Measurements from ENCODE around the gene RYR2. TPM values are rescaled to one million over a fixed set of nuclear protein-coding genes. Genes with fewer than 3 reads are reported as not detected.

Gene RYR2
- total RNA-seq, 3 donors from 2014 or later, result 0.16 to 0.59 (median 0.33) TPM

- Histone ChIP-seq H3K4me1 (no peaks in the 10 kb centered on the region), H3K36me3 (no peaks in the 10 kb centered on the region), H3K4me3 (no peak overlapping the region), H3K27me3 (peaks cover 0 to 5% of the 10 kb centered on the region in 2 donors), H3K9me3 (no peaks in the 10 kb centered on the region), H3K27ac (no peak overlapping the region)
- DNase-seq (ENCODE audit: low spot score in 2 of 2), result no peak
- TF ChIP-seq POLR2AphosphoS5 (IDR thresholded peaks at IDR 0.05), result no peak
- TF ChIP-seq CTCF (IDR thresholded peaks at IDR 0.05), result no peak
- TF ChIP-seq POLR2A (IDR thresholded peaks at IDR 0.05), result no peak
- intact Hi-C loops (cut with DNase I; ENCODE audit: low total_unique reads), result no loop called here
Measured at GRCh38 chr1:237387144-237387505, 345.1 kb downstream of the RYR2 start.

- Histone ChIP-seq H3K36me3 (no peaks in the 10 kb centered on the region), H3K4me3 (no peak overlapping the region), H3K27me3 (peaks cover 0 to 5% of the 10 kb centered on the region in 2 donors), H3K27ac (no peak overlapping the region), H3K4me1 (no peaks in the 10 kb centered on the region), H3K9me3 (no peaks in the 10 kb centered on the region)
- DNase-seq (ENCODE audit: low spot score in 2 of 2), result no peak
- intact Hi-C loops (cut with DNase I; ENCODE audit: low total_unique reads), result no loop called here
- TF ChIP-seq POLR2AphosphoS5 (IDR thresholded peaks at IDR 0.05) (no peak), POLR2A (IDR thresholded peaks at IDR 0.05) (no peak), CTCF (IDR thresholded peaks at IDR 0.05) (no peak)
Measured at GRCh38 chr1:237390823-237391222, 348.8 kb downstream of the RYR2 start.

GRCh38 chr1:237393632-237394031 lies 351.6 kb downstream of the RYR2 start:
- no peak for TF ChIP-seq POLR2AphosphoS5 (IDR thresholded peaks at IDR 0.05)
- Histone ChIP-seq H3K27ac (no peak overlapping the region), H3K4me3 (no peak overlapping the region), H3K36me3 (no peaks in the 10 kb centered on the region), H3K27me3 (peaks cover 0 to 5% of the 10 kb centered on the region in 2 donors), H3K4me1 (no peaks in the 10 kb centered on the region), H3K9me3 (no peaks in the 10 kb centered on the region)
- no peak for DNase-seq (ENCODE audit: low spot score in 2 of 2)
- intact Hi-C loops (cut with DNase I; ENCODE audit: low total_unique reads), result no loop called here

GRCh38 chr1:237394281-237394680 lies 352.3 kb downstream of the RYR2 start:
- intact Hi-C loops (cut with DNase I; ENCODE audit: low total_unique reads), result no loop called here
- H3K9me3 ChIP-seq, result peaks cover 0 to under 1% of the 10 kb centered on the region in 2 donors
- H3K36me3 ChIP-seq, result no peaks in the 10 kb centered on the region
- H3K27ac ChIP-seq, result no peak overlapping the region
- H3K27me3 ChIP-seq, result peaks cover 0 to 3% of the 10 kb centered on the region in 2 donors
- no peak for DNase-seq (ENCODE audit: low spot score in 2 of 2)
- H3K4me1 ChIP-seq, result no peaks in the 10 kb centered on the region
- TF ChIP-seq POLR2AphosphoS5 (IDR thresholded peaks at IDR 0.05) (no peak), CTCF (IDR thresholded peaks at IDR 0.05) (no peak), POLR2A (IDR thresholded peaks at IDR 0.05) (no peak)
- H3K4me3 ChIP-seq, result no peak overlapping the region

GRCh38 chr1:237396426-237396825 lies 354.4 kb downstream of the RYR2 start:
- Histone ChIP-seq H3K27ac (no peak overlapping the region), H3K4me1 (no peaks in the 10 kb centered on the region), H3K4me3 (no peak overlapping the region), H3K27me3 (no peaks in the 10 kb centered on the region), H3K36me3 (no peaks in the 10 kb centered on the region), H3K9me3 (peaks cover 4 to 17% of the 10 kb centered on the region in 2 donors)
- DNase-seq (ENCODE audit: low spot score in 2 of 2), result no peak
- TF ChIP-seq POLR2AphosphoS5 (IDR thresholded peaks at IDR 0.05) (no peak), POLR2A (IDR thresholded peaks at IDR 0.05) (no peak), CTCF (IDR thresholded peaks at IDR 0.05) (no peak)
- intact Hi-C loops (cut with DNase I; ENCODE audit: low total_unique reads), result no loop called here

GRCh38 chr1:237398751-237399150 lies 356.8 kb downstream of the RYR2 start:
- intact Hi-C loops (cut with DNase I; ENCODE audit: low total_unique reads), result no loop called here
- Histone ChIP-seq H3K4me1 (no peaks in the 10 kb centered on the region), H3K27ac (no peak overlapping the region), H3K9me3 (peaks cover 6 to 30% of the 10 kb centered on the region in 2 donors), H3K36me3 (no peaks in the 10 kb centered on the region), H3K4me3 (no peak overlapping the region), H3K27me3 (no peaks in the 10 kb centered on the region)
- TF ChIP-seq POLR2AphosphoS5 (IDR thresholded peaks at IDR 0.05), result no peak
- no peak for TF ChIP-seq CTCF (IDR thresholded peaks at IDR 0.05)
- TF ChIP-seq POLR2A (IDR thresholded peaks at IDR 0.05), result no peak
- DNase-seq (ENCODE audit: low spot score in 2 of 2), result no peak

Data from breast epithelium (tissue), 4 donors.